ENCODE measurements around the gene PRR5L. TPM values are rescaled to one million over a fixed set of nuclear protein-coding genes. Genes with fewer than 3 reads are reported as not detected.

The PRR5L gene
- total RNA-seq, 1 donor from 2014 or later: 122 TPM

DNA sequence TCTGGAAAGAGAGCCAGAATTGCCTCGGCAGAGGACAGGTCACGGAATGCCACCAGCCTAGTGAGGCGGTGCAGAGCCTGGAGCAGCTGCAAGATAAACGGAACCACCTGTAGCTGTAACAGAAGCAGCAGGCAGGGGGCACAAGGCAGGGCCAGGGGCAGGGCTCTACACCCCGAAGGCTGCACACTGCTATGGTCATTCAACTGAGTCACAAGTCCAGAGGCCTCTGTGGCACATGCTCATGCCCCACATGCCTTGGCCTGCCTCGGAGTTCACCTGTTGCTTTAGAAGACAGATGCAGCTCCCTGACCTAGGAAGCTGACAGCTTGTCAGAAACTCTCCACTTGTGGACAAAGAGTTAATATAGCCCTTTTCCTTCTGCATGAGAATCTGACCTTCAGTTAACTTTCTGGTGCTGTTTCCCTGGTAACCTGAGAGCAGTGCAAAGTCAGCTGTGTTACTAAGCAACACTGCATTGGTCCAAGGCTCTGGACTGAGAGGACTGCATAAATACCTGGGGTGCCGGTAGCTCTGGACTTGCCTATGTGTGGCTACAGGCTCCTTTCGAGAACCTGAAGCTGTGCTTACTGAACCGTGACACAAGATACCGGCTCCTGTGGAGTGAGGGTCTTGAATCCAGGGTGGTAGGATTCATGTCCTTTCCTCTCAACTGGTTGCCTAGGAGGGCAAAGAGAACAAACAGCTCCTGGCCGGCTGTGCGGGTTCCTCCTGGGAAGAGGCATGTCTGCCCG lies 17.4 kb upstream of the PRR5L start:
- DNase-seq (ENCODE audit: low spot score): no peak
- TF ChIP-seq, protein P1, sequence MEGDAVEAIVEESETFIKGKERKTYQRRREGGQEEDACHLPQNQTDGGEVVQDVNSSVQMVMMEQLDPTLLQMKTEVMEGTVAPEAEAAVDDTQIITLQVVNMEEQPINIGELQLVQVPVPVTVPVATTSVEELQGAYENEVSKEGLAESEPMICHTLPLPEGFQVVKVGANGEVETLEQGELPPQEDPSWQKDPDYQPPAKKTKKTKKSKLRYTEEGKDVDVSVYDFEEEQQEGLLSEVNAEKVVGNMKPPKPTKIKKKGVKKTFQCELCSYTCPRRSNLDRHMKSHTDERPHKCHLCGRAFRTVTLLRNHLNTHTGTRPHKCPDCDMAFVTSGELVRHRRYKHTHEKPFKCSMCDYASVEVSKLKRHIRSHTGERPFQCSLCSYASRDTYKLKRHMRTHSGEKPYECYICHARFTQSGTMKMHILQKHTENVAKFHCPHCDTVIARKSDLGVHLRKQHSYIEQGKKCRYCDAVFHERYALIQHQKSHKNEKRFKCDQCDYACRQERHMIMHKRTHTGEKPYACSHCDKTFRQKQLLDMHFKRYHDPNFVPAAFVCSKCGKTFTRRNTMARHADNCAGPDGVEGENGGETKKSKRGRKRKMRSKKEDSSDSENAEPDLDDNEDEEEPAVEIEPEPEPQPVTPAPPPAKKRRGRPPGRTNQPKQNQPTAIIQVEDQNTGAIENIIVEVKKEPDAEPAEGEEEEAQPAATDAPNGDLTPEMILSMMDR (IDR thresholded peaks at IDR 0.05; ENCODE audit: unreplicated experiment): no peak
- H3K36me3 Mint-ChIP-seq (ENCODE audit: low read depth, unreplicated experiment): peaks cover 4% of the 10 kb centered on the region

DNA sequence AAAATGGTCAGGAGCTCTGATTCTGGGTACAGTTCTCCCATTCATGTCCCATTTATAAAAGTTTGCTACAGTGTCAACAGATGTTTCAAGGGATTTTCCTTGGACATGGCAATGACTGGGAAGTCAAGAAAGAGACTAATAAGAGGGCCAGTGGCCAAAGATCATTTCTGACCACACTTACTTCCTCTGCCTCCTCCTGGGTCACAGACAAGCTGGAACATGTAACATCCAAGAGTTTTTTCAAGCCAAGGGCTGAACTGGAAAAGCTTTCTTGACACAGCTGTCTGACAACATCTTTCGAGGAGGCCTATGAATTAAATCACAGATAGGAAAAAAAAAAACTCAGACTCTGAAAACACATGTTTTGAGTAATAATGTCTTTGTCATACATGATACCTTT lies 15.6 kb upstream of the PRR5L start:
- Mint-ChIP-seq H3K36me3 (ENCODE audit: low read depth, unreplicated experiment) (no peaks in the 10 kb centered on the region), H3K27ac (ENCODE audit: unreplicated experiment) (no peak overlapping the region), H3K4me3 (ENCODE audit: unreplicated experiment) (no peak overlapping the region), H3K9me3 (ENCODE audit: unreplicated experiment) (no peaks in the 10 kb centered on the region), H3K27me3 (ENCODE audit: unreplicated experiment) (peaks cover 3% of the 10 kb centered on the region), H3K4me1 (ENCODE audit: unreplicated experiment) (peaks cover 15% of the 10 kb centered on the region)
- TF ChIP-seq, protein P1 (IDR thresholded peaks at IDR 0.05; ENCODE audit: unreplicated experiment): no peak
- no peak for DNase-seq (ENCODE audit: low spot score)

More for the DNA sequence above, 17.4 kb upstream of the PRR5L start:
- no peak overlapping the region for H3K27ac Mint-ChIP-seq (ENCODE audit: unreplicated experiment)
- H3K9me3 Mint-ChIP-seq (ENCODE audit: unreplicated experiment): no peaks in the 10 kb centered on the region
- H3K4me1 Mint-ChIP-seq (ENCODE audit: unreplicated experiment): peaks cover 11% of the 10 kb centered on the region
- no peak overlapping the region for H3K4me3 Mint-ChIP-seq (ENCODE audit: unreplicated experiment)
- peaks cover 3% of the 10 kb centered on the region for H3K27me3 Mint-ChIP-seq (ENCODE audit: unreplicated experiment)

GRCh38 chr11:36281850-36282249 lies 14.2 kb upstream of the PRR5L start:
- H3K9me3 Mint-ChIP-seq (ENCODE audit: unreplicated experiment): no peaks in the 10 kb centered on the region
- H3K27ac Mint-ChIP-seq (ENCODE audit: unreplicated experiment): no peak overlapping the region
- H3K4me1 Mint-ChIP-seq (ENCODE audit: unreplicated experiment): peaks cover 13% of the 10 kb centered on the region
- DNase-seq (ENCODE audit: low spot score): no peak
- H3K36me3 Mint-ChIP-seq (ENCODE audit: low read depth, unreplicated experiment): no peaks in the 10 kb centered on the region
- TF ChIP-seq, protein P1 (IDR thresholded peaks at IDR 0.05; ENCODE audit: unreplicated experiment): no peak
- no peak overlapping the region for H3K4me3 Mint-ChIP-seq (ENCODE audit: unreplicated experiment)
- H3K27me3 Mint-ChIP-seq (ENCODE audit: unreplicated experiment): peaks cover 2% of the 10 kb centered on the region

GRCh38 chr11:36282926-36283325 lies 13.2 kb upstream of the PRR5L start:
- TF ChIP-seq, protein P1 (IDR thresholded peaks at IDR 0.05; ENCODE audit: unreplicated experiment): no peak
- Mint-ChIP-seq H3K27ac (ENCODE audit: unreplicated experiment) (no peak overlapping the region), H3K36me3 (ENCODE audit: low read depth, unreplicated experiment) (no peaks in the 10 kb centered on the region), H3K4me3 (ENCODE audit: unreplicated experiment) (no peak overlapping the region), H3K4me1 (ENCODE audit: unreplicated experiment) (peaks cover 9% of the 10 kb centered on the region), H3K9me3 (ENCODE audit: unreplicated experiment) (no peaks in the 10 kb centered on the region), H3K27me3 (ENCODE audit: unreplicated experiment) (peaks cover 1% of the 10 kb centered on the region)
- no peak for DNase-seq (ENCODE audit: low spot score)

DNA sequence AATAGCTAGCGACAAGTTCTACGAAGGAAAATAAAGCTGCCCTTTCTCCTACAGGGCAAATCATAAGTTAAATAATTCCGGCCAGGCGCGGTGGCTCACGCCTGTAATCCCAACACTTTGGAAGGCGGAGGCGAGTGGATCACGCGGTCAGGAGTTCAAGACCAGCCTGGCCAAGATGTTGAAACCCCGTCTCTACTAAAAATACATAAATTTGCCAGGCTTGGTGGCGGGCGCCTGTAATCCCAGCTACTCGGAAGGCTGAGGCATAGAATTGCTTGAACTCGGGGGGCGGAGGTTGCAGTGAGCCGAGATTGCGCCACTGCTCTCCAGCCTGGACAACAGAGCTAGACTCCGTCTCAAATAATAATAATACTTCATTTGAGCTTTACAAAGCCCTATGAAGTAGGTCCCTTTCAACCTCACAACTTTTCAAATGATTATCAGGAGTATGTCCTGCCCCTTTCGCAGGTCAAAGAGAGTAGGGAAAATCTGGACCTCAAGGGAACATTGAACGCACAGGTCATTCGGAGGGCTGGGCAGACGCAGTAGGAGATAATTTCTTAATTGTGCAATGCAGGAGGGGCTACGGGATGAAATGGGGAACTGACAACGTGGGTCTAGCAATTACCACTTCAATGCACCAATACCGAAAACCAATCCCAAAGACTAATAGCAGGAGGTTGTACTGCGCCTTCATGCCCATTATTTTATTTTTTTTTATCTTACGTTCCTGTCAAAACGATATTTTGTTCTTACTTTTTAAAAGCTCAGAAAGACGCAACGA lies 7.5 kb upstream of the PRR5L start:
- H3K4me1 Mint-ChIP-seq (ENCODE audit: unreplicated experiment): peaks cover 21% of the 10 kb centered on the region
- H3K27me3 Mint-ChIP-seq (ENCODE audit: unreplicated experiment): peaks cover 7% of the 10 kb centered on the region
- no peaks in the 10 kb centered on the region for H3K36me3 Mint-ChIP-seq (ENCODE audit: low read depth, unreplicated experiment)
- DNase-seq (ENCODE audit: low spot score): no peak
- peak overlapping the region; percentile 85 for H3K27ac Mint-ChIP-seq (ENCODE audit: unreplicated experiment)
- peak overlapping the region; percentile 99 for H3K4me3 Mint-ChIP-seq (ENCODE audit: unreplicated experiment)
- TF ChIP-seq, protein P1 (IDR thresholded peaks at IDR 0.05; ENCODE audit: unreplicated experiment): no peak
- H3K9me3 Mint-ChIP-seq (ENCODE audit: unreplicated experiment): no peaks in the 10 kb centered on the region
